HG03066 (cell line): Measurements from ENCODE around the gene DPH7.
"Not testable (repeated sequence)": the region's sequence is repeated elsewhere in the genome, so short reads cannot be mapped to it uniquely, and the experiment has no call there.

Source experiments
- ATAC-seq: cut with Tn5 transposase; IDR thresholded peaks from one replicate; pipeline ENCODE4 v1.9.1; 2021; ENCODE audit warnings: low read depth; ENCODE audit not compliant: unreplicated experiment

DPH7 gene

DNA sequence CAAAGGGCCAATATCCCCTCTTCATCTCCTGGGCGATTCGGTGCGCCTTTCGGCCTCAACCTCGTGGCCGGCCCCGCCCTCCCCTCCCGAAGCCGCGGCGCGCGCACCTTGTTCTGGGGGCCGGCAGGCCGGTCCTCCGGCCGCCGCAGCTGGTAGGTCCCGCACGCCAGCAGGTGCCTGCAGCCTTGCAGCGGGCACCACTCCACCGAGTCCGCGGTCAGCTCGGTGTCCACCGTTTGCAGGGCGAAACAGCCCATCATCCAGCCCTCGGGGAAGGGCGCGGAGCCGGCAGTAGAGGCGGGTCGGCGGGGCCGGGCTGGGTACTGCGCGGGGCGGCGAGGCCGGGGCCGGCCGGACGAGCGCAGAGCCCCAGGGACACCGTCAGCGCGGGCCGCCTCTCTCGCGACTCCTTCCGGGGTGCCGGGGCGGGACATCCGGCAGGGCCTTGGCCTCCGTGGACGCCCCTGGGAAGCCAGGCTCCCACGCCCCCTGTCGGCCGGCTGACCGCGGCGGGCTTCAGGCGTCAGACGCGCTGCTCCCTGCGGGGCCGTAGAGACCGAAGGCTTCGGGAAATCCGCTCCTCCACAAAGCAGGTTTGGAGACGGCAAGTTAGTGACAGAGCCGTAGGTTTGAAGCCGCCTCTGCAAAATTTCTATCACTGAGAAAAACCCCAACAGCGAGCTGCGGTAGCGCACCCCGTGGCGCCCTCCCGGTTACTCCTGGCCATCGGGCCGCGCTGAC lies at the start of gene DPH7:
DPH7 (minus strand) TSS at position 408 of the 741 bp plus-strand sequence; CDS start at position 260, 148 bp downstream.
- ATAC-seq, result peak; percentile 78

GRCh38 chr9:137627406-137627805 lies 48.7 kb upstream of the DPH7 start:
- not testable (repeated sequence) for ATAC-seq

DNA sequence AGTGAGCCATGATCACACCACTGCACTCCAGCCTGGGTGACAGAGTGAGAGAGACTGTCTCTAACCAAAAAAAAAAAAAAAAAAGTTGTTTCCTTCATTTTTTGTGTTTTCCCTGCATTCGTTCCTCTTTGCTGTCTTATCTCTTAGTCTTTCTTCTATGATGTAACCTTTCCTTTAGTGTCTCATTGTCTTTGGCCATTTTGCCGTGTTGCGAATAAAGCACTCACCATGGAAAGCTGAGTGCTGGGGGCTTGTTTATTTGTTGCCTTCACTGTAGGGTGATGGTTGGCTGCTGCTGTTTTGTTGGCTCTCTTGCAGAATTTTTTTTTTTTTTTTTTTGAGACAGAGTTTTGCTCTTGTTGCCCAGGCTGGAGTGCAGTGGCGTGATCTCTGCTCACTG lies 47.7 kb upstream of the DPH7 start:
- ATAC-seq, result no peak

GRCh38 chr9:137622211-137622610 lies 43.5 kb upstream of the DPH7 start:
- not testable (repeated sequence) for ATAC-seq

GRCh38 chr9:137621131-137621757 lies 42.5 kb upstream of the DPH7 start:
- no peak for ATAC-seq

GRCh38 chr9:137620581-137620980 lies 41.9 kb upstream of the DPH7 start:
- ATAC-seq, result no peak

DNA sequence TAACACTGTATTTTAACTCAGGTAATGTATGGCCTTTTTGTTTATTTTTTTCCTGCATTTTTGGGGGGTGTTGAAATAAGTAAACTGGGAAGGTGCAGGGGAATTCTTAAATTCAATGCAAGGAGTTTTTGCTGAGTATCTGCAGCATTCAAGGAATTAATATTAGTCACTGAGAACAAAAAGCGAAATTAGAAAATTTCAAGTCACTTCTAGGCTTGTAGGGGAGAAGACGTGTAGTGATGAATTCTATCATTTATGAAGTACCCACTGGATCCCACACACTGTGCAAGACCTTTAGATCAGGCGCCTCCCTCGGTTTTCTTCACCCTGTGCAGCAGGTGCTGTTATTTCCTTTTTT lies 41.3 kb upstream of the DPH7 start:
- ATAC-seq, result no peak

DNA sequence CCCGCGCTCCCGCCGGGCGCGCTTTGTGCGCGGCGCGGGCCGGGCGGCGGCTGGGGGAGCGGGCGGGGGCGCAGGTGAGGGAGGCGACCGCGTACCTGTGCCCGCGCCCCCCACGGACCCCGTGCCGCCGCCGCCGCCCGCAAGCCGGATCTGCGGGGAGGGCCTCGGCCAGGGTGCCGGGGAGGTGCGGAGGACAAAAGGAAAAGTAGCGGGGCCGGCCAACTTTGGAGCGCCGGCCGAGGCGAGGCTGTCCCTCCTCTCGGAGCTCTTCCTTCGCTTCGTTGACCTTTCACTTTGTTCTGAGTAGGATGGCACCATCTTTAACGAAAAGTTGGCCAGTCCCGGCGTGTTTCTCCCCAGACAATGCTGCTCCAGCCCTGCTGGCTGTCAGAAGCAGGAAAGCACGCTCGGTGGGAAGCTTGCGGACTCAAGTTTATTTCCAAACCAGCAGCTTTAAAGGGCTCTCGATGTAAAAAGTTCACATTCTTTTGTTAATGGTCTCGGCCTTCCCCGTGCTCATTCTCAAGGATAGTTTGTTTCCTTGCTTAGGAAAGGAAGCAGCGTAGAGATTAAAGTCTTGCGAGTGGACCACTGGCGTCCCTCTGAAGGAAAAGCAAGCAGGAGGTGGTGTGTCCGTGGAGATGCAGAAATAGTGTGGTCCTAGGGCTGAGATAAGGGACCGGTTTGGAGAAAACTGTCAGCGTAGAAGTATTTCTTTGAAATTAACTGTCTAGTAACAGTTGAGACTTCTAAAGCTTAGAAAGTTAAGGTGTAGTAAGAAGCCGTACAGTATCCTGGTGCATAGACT lies 40.7 kb upstream of the DPH7 start:
- peak; percentile 12 for ATAC-seq

- peak; percentile 50 for ATAC-seq
Observed at GRCh38 chr9:137618105-137619067, 39.7 kb upstream of the DPH7 start, which contains the start of gene EHMT1. EHMT1 (plus strand) TSS chr9:137619005; CDS start chr9:137619029, 24 bp downstream.

DNA sequence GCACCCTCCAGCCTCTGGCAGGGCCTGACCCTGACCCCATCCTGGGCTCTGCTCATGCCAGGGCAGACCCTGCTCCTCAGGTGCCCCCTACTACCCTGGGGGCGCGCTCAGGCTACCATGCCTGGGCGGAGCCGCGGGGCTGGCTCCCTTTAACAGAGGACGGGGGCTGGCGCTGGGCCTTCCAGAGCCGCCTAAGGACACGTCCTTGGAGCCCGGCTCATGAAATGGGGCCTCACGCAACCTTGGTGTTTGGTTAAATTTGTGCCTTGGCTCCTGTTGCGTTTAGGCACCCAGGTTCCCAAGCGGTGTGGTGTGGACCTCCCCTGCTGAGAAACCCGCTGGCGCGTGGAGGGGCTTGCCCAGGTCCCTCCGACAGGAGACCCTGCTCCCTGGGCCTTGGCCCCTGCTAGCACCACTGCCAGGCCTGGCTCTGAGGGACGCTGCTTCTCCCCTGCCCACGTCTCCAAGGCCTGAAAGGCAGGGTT lies 36.7 kb upstream of the DPH7 start:
- no peak for ATAC-seq

- no peak for ATAC-seq
Observed at GRCh38 chr9:137614631-137615386, 36.1 kb upstream of the DPH7 start.

- no peak for ATAC-seq
Observed at GRCh38 chr9:137613738-137614523, 35.2 kb upstream of the DPH7 start.

DNA sequence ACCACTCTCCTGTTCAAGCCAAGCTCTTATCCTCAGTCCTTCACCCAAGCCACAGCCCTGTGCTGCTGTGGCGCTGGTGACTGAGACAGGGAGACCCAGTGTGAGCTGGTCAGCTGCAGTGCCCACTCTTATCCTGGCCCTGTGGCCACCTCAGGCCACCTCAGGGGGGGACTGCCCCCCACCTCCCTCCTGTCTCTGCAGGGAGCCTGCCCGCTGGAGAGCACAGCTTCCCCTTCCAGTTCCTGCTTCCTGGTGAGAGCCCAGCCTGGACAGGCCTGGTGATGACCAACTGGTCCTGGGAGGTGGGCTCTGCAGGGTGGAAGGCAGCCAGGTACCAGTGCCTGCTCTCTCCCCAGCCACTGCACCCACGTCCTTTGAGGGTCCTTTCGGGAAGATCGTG lies 34.5 kb upstream of the DPH7 start:
- ATAC-seq, result no peak

DNA sequence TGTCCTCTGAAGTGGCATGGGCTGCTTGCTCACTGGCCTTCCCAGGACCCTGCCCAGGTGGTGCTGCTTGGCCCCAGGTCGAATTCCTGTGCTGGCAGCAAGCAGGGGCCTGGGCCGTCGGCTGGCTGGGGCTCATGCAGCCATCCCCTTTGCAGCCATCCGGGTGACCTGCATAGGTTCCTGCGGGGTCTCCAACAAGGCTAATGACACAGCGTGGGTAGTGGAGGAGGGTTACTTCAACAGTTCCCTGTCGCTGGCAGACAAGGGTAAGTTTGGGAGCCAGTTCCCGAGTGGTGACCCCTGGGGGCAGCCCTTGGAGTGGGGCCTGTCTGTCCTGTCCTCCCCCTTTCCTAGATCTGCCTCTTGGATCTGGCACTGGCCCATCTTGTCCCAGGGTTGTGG lies 34.0 kb upstream of the DPH7 start:
- ATAC-seq, result no peak

DNA sequence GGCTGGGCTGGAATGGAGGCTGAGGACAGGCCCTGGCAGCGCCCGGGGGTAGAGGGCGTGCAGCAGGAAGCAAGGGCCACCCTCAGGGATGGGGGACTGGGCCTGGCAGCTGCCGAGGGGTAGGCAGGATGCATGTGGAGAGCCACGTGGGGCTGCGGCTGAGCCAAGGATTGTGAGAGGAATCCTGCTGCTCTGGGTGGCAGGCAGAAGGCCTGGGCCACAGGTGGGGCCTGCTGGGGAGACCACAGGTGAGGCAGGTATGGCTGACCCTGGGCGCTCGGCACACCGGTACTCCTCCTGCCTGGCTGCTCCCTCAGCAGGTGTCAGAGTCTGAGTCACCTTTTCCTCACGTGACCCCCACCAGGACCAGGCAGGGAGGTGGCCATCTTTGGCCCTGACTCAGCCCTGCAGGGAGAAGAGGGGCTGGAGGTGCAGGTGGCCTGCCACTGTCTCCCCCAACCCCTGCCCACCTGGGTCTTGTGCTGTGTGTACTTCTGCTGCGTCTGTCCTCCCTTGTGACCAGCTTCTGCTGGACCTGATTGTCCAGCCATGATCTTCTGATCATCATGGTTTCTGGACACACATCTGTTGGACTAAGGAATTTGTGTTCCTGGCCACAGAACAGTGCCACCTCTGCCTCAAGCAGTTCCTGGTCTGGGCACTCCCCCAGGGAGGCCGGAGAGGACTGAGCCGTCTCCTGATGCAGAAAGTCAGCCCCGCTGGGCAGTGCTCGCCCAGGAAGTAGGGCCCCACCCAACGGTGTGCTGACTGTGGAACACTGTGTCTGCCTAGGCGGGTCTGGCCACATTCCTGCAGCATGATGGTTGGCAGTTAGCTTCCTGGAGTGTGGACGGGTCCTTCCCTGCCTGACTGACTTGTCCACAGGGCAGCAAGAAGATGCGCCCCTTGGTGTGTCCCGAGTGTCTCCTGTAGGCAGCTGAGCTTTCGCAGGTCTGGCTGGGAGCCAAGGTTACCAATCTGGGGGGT lies 33.2 kb upstream of the DPH7 start:
- no peak for ATAC-seq

GRCh38 chr9:137610944-137611343 lies 32.2 kb upstream of the DPH7 start:
- no peak for ATAC-seq

DNA sequence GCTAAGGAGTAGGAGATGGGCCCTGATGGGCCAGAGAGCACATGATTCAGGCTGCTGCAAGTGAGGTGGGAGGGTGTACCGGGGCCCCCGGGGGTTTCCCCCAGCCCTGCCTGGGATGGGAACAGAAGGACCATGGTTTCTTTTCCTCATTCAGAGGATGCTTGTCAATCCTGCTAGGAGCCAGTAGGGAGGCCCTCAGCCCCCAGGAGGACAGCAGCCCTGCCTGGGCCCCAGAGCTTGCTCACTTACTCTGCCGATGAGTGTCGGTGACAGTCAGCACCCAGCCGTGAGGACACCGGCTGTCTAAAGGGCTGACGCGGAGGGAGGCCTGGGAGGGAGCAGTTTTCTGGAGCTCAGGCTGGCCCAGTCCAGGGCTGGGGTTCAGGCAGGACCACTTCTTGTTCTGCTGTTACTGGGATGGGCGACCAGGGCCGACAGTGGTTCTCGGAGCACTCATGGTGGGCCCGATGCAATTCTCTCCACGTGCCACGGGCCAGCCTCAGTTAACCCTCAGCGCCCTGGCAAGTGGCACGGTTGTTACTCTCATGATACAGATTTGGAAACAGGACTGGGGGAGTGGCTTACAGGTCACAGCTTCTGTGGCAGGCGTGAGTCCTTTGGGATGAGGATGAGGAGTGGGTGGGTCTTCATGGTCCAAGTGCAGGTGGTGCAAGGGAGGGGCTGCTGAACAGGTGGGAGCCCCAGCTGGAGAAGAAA lies 28.6 kb upstream of the DPH7 start:
- no peak for ATAC-seq
